ENCODE data around the gene CASQ2. TPM values are rescaled to one million over a fixed set of nuclear protein-coding genes. Genes with fewer than 3 reads are reported as not detected.

CASQ2 gene
- total and polyA plus RNA-seq, 2 of the 13 experiments (the other 11 are each of a cell fraction or from before 2014, with no cell fraction given) = not detected

GRCh38 chr1:115781851-115782250, 13.3 kb upstream of the CASQ2 start (continued):
- TF ChIP-seq, protein P1, sequence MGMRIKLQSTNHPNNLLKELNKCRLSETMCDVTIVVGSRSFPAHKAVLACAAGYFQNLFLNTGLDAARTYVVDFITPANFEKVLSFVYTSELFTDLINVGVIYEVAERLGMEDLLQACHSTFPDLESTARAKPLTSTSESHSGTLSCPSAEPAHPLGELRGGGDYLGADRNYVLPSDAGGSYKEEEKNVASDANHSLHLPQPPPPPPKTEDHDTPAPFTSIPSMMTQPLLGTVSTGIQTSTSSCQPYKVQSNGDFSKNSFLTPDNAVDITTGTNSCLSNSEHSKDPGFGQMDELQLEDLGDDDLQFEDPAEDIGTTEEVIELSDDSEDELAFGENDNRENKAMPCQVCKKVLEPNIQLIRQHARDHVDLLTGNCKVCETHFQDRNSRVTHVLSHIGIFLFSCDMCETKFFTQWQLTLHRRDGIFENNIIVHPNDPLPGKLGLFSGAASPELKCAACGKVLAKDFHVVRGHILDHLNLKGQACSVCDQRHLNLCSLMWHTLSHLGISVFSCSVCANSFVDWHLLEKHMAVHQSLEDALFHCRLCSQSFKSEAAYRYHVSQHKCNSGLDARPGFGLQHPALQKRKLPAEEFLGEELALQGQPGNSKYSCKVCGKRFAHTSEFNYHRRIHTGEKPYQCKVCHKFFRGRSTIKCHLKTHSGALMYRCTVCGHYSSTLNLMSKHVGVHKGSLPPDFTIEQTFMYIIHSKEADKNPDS (CRISPR knock-in tag; IDR thresholded peaks at IDR 0.05) = no peak
- TF ChIP-seq ATF4 (CRISPR knock-in tag; IDR thresholded peaks at IDR 0.05) (no peak), HNRNPH1 (optimal IDR thresholded peaks at IDR 0.05; ENCODE audit: low read depth, low read length) (no peak), HOXA9 (CRISPR knock-in tag; IDR thresholded peaks at IDR 0.05; ENCODE audit: borderline replicate concordance) (no peak), ELF1 (CRISPR knock-in tag; IDR thresholded peaks at IDR 0.05) (no peak), SP5 (CRISPR knock-in tag; IDR thresholded peaks at IDR 0.05; ENCODE audit: borderline replicate concordance, low read depth) (no peak), CBX1 (IDR thresholded peaks at IDR 0.05; ENCODE audit: low read depth) (no peak)

GRCh38 chr1:115781343-115781742, 12.8 kb upstream of the CASQ2 start:
- H3K9ac ChIP-seq (ENCODE audit: insufficient read depth, low read depth, low read length) = no peak overlapping the region
- CTCF ChIA-PET (ENCODE audit: low intra/inter-chr PET ratio, low total read pairs) = no interaction called here
- TF ChIP-seq RCOR2 (CRISPR knock-in tag; IDR thresholded peaks at IDR 0.05) (no peak), POLR2AphosphoS5 (IDR thresholded peaks at IDR 0.05; ENCODE audit: low read depth, low read length) (no peak), ZNF275 (CRISPR knock-in tag; IDR thresholded peaks at IDR 0.05; ENCODE audit: borderline replicate concordance) (no peak), NCOA1 (CRISPR knock-in tag; IDR thresholded peaks at IDR 0.05) (no peak), ZIK1 (CRISPR knock-in tag; IDR thresholded peaks at IDR 0.05; ENCODE audit: borderline replicate concordance, low read depth) (no peak), SP140L (CRISPR knock-in tag; IDR thresholded peaks at IDR 0.05; ENCODE audit: borderline replicate concordance) (no peak), MED13 (CRISPR knock-in tag; IDR thresholded peaks at IDR 0.05) (no peak), NPAS2 (CRISPR knock-in tag; IDR thresholded peaks at IDR 0.05; ENCODE audit: borderline replicate concordance) (no peak), HDAC2 (CRISPR knock-in tag; IDR thresholded peaks at IDR 0.05) (no peak), RAD51 (IDR thresholded peaks at IDR 0.05; ENCODE audit: borderline replicate concordance) (no peak), ZKSCAN1 (IDR thresholded peaks at IDR 0.05; ENCODE audit: low read length) (no peak)
- TF ChIP-seq, protein P2, sequence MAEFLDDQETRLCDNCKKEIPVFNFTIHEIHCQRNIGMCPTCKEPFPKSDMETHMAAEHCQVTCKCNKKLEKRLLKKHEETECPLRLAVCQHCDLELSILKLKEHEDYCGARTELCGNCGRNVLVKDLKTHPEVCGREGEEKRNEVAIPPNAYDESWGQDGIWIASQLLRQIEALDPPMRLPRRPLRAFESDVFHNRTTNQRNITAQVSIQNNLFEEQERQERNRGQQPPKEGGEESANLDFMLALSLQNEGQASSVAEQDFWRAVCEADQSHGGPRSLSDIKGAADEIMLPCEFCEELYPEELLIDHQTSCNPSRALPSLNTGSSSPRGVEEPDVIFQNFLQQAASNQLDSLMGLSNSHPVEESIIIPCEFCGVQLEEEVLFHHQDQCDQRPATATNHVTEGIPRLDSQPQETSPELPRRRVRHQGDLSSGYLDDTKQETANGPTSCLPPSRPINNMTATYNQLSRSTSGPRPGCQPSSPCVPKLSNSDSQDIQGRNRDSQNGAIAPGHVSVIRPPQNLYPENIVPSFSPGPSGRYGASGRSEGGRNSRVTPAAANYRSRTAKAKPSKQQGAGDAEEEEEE (CRISPR knock-in tag; IDR thresholded peaks at IDR 0.05; ENCODE audit: borderline replicate concordance) = no peak
- TF ChIP-seq, protein P3, sequence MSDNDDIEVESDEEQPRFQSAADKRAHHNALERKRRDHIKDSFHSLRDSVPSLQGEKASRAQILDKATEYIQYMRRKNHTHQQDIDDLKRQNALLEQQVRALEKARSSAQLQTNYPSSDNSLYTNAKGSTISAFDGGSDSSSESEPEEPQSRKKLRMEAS (IDR thresholded peaks at IDR 0.05) = no peak

More at GRCh38 chr1:115781343-115781742, 12.8 kb upstream of the CASQ2 start:
- in situ Hi-C loops (cut with HindIII; ENCODE audit: extremely low pct_ligation_motif_present, low pct_unique_long_range_greater_than_20kb) = no loop called here
- Histone ChIP-seq H3K4me2 (ENCODE audit: low read depth, low read length) (no peak overlapping the region), H3K4me3 (replicated peaks in 1 of 3; ENCODE audit: insufficient read depth in 1 of 3, low read depth in 2 of 3, low read length in 3 of 3) (no peak overlapping the region), H4K20me1 (ENCODE audit: insufficient read depth, low read length) (no peaks in the 10 kb centered on the region), H2AFZ (ENCODE audit: low read length) (no peak overlapping the region), H3K79me2 (ENCODE audit: insufficient read depth, low read length) (no peaks in the 10 kb centered on the region), H3K27me3 (ENCODE audit: control insufficient read depth in 1 of 2, insufficient read depth in 2 of 2, low read length in 2 of 2) (0 out of 5 replicates have a peak, but pooled peaks cover 0 to 3% of the 10 kb centered on the region in 2 experiments), H3K36me3 (replicated peaks in 1 of 2; ENCODE audit: control insufficient read depth in 1 of 2, insufficient read depth in 2 of 2, low read length in 2 of 2) (no peaks in the 10 kb centered on the region), H3K4me1 (ENCODE audit: insufficient read depth, low read length) (no peaks in the 10 kb centered on the region), H3K27ac (ENCODE audit: extremely low read length, insufficient read depth, low read length) (no peak overlapping the region), H3K9me3 (ENCODE audit: low read length) (no peaks in the 10 kb centered on the region)
- no TSS peak for BruUV-seq (replicated peaks)
- ATAC-seq = no peak
- FAIRE-seq = no peak
- WGBS (ENCODE audit: low lambda C conversion rate) = 0% methylated on average over 1 of the region's 1 CpG
- DNase-seq (ENCODE audit: low spot score) = no peak
- POLR2A ChIA-PET = no interaction called here
- intact Hi-C loops (cut with micrococcal nuclease; ENCODE audit: unreplicated experiment) = no loop called here
